Measurements from ENCODE around the gene DCHS1. TPM values are rescaled to one million over a fixed set of nuclear protein-coding genes. Genes with fewer than 3 reads are reported as not detected.

The DCHS1 gene
- total and polyA plus RNA-seq, 2 of the 13 experiments (the other 11 are each of a cell fraction or from before 2014, with no cell fraction given): under 0.01 to 0.03 TPM

- peak; percentile 64; the same call in 1 of the 2 replicates for TF ChIP-seq TFDP2 (CRISPR knock-in tag; IDR thresholded peaks at IDR 0.05)
- TF ChIP-seq ZNF704 (CRISPR knock-in tag; IDR thresholded peaks at IDR 0.05; ENCODE audit: borderline replicate concordance): no peak
- peak; percentile 27; the same call in 1 of the 2 replicates for TF ChIP-seq SP140L (CRISPR knock-in tag; IDR thresholded peaks at IDR 0.05; ENCODE audit: borderline replicate concordance)
- no peak for TF ChIP-seq ZNF597 (CRISPR knock-in tag; IDR thresholded peaks at IDR 0.05)
- peak; percentile 78; the same call in 1 of the 2 replicates for TF ChIP-seq ZNF782 (CRISPR knock-in tag; IDR thresholded peaks at IDR 0.05; ENCODE audit: borderline replicate concordance)
- no peak for TF ChIP-seq ZNF530 (CRISPR knock-in tag; IDR thresholded peaks at IDR 0.05; ENCODE audit: low read depth)
- TF ChIP-seq KLF11 (CRISPR knock-in tag; IDR thresholded peaks at IDR 0.05): no peak
- no peak for TF ChIP-seq TRAFD1 (CRISPR knock-in tag; IDR thresholded peaks at IDR 0.05; ENCODE audit: borderline replicate concordance)
- TF ChIP-seq SP2 (CRISPR knock-in tag; IDR thresholded peaks at IDR 0.05): peak; percentile 59; the same call in 1 of the 2 replicates
- TF ChIP-seq KIAA2018 (CRISPR knock-in tag; IDR thresholded peaks at IDR 0.05; ENCODE audit: borderline replicate concordance): 0 out of 2 replicates have a peak, but pooled peaks have one; percentile 66
- TF ChIP-seq NCOA2 (CRISPR knock-in tag; IDR thresholded peaks at IDR 0.05): no peak; the same call in 1 of the 2 replicates
- 0 out of 2 replicates have a peak, but pooled peaks have one; percentile 50 for TF ChIP-seq NFKBIZ (CRISPR knock-in tag; IDR thresholded peaks at IDR 0.05)
- TF ChIP-seq ZNF207 (IDR thresholded peaks at IDR 0.05; ENCODE audit: borderline replicate concordance): no peak
- TF ChIP-seq NFATC3 (CRISPR knock-in tag; IDR thresholded peaks at IDR 0.05): no peak; the same call in 1 of the 2 replicates
- TF ChIP-seq NBN (conservative IDR thresholded peaks at IDR 0.05): no peak
Observed at GRCh38 chr11:6612213-6613041, 43.2 kb downstream of the DCHS1 start, which contains the start of gene TAF10 (continued).
